Hepatocyte (in vitro differentiated cells): Measurements from ENCODE around the gene MCHR1.

Experiments used
- EZH2 ChIP-seq: fragments of 200-600 bp; sonication (generic); IDR thresholded peaks from 2 replicates; pipeline ENCODE4 v1.6.1; 2016; ENCODE audit warnings: antibody characterized with exemption, mild to moderate bottlenecking, borderline replicate concordance
- EZH2phosphoT487 ChIP-seq: fragments of 200-600 bp; sonication (generic); IDR thresholded peaks from one replicate; pipeline ENCODE4 v1.6.1; 2018; ENCODE audit warnings: antibody characterized with exemption, mild to moderate bottlenecking, low read depth, moderate library complexity; ENCODE audit not compliant: unreplicated experiment, severe bottlenecking
- TF ChIP-seq, protein P1 (sequence below): fragments of 200-600 bp; sonication (generic); IDR thresholded peaks from 2 replicates; pipeline ENCODE4 v1.5.1; 2016; ENCODE audit warnings: antibody characterized with exemption, mild to moderate bottlenecking; ENCODE audit not compliant: poor library complexity

GRCh38 chr22:40705918-40706682, 26.8 kb downstream of the MCHR1 start:
- TF ChIP-seq, protein P1, sequence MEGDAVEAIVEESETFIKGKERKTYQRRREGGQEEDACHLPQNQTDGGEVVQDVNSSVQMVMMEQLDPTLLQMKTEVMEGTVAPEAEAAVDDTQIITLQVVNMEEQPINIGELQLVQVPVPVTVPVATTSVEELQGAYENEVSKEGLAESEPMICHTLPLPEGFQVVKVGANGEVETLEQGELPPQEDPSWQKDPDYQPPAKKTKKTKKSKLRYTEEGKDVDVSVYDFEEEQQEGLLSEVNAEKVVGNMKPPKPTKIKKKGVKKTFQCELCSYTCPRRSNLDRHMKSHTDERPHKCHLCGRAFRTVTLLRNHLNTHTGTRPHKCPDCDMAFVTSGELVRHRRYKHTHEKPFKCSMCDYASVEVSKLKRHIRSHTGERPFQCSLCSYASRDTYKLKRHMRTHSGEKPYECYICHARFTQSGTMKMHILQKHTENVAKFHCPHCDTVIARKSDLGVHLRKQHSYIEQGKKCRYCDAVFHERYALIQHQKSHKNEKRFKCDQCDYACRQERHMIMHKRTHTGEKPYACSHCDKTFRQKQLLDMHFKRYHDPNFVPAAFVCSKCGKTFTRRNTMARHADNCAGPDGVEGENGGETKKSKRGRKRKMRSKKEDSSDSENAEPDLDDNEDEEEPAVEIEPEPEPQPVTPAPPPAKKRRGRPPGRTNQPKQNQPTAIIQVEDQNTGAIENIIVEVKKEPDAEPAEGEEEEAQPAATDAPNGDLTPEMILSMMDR = no peak
- TF ChIP-seq EZH2 (no peak), EZH2phosphoT487 (no peak)
